ENCODE results near the gene TAF1L. TPM values are rescaled to one million over a fixed set of nuclear protein-coding genes. Genes with fewer than 3 reads are reported as not detected.
"Not testable (repeated sequence)": the region's sequence is repeated elsewhere in the genome, so short reads cannot be mapped to it uniquely, and the experiment has no call there.

Gene TAF1L
- not detected in 2 replicates for total RNA-seq (2014; rRNA removed; shearing (Covaris generic))
- polyA plus RNA-seq (2014; cell fraction: nucleus; rRNA removed): not detected in 2 replicates

- DNase-seq (ENCODE audit: extremely low read depth, low read depth): no peak
Measured at GRCh38 chr9:32635362-32635761, at the start of gene TAF1L. TSS of gene TAF1L (minus strand) at chr9:32635669. CDS start at chr9:32635579, 90 bp downstream.

DNA sequence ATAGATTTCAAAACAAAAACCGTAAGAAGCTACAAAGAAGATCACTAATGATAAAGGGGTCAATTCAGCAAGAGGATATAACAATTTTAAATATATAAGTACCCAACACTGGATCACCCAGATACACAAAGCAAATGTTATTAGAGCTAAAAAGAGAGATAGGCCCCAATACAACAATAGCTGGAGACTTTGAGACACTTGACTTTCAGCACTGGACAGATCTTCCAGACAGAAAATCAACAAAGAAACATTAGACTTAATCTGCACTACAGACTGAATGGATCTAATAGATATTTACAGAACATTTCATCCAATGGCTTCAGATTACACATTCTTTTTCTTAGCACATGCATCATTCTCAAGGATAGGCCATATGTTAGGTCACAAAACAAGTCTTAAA lies 46.3 kb upstream of the TAF1L start:
- no peak for DNase-seq (ENCODE audit: extremely low read depth, low read depth)

- DNase-seq (ENCODE audit: extremely low read depth, low read depth): no peak
Measured at GRCh38 chr9:32677931-32678330, 42.5 kb upstream of the TAF1L start.

GRCh38 chr9:32672469-32672868 lies 37.0 kb upstream of the TAF1L start:
- DNase-seq (ENCODE audit: extremely low read depth, low read depth): no peak

DNA sequence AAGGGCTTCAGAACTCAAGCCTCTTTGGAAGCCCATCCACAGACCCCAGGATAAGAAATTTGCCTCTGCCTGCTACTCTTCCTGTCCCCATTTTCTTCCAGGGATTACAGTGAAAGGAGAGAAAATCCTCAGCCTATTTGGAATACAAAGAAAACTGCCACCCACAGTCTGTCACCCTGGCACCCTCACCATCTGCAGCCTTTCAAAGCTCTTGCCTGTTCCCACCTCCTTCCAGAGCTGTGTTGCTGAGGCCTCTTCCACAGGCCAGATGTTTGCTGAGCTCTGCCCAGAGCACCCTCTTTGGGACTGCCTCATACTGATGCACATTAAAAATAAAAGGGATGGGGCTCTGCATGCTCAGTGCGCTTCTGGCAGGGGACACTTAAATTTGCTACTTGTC lies 35.9 kb upstream of the TAF1L start:
- DNase-seq (ENCODE audit: extremely low read depth, low read depth): no peak

DNA sequence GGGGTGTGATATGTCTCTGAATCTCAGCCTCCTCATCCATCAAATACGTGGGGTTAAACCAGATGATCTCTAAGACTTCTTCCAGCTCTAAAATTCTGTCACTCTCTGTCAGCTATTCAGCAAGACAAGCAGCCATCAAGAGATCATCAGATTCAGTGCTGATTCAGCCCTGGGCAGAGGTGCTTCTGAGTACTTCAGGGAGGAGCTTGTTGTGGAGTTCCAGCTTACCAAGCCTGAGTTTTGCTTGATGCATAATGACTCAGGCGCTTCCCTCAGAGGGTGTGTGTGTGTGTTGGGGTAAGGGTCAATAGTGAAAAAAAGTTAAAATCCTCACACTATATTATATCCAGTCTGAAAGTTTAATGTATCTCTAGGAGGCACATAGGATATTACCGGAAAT lies 29.6 kb upstream of the TAF1L start:
- DNase-seq (ENCODE audit: extremely low read depth, low read depth): no peak

DNA sequence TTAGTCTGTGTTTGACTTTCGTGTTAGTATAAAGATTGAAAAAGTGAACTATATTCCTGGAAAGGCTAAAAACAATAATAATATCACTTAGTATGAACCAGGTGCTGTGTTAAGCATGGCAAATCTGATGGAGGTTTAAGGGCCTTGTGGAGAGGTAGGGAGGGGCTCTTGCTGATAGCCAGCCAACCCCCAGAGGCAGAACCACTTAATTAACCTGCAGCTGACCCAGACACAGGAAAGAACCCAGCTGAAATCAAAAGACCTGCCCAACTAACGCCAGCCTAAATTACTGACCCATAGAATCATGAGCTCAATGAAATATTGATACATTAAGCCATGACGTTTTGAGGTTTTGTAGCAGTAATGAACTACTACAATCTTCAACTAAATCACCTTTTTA lies 28.3 kb upstream of the TAF1L start:
- DNase-seq (ENCODE audit: extremely low read depth, low read depth): no peak

DNA sequence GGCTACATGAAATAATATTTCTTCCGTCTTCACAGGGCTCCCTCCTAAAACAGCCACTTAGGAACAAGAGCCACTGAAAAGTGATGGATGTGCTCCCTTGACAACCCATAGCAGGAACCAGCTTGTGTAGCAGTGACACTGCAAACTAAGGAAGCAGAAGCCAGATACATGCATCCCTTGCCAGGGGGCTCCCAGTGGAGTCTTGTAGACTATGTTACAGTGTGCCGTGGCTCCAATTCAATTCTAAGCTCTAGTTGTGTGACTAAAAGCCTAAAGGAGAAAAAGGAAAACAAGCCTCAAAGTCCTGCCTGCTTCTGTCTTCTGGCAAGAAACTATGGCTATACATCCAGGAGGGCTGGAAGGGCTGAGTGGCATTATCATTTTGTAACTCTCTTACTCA lies 12.2 kb upstream of the TAF1L start:
- DNase-seq (ENCODE audit: extremely low read depth, low read depth): no peak

- no peak for DNase-seq (ENCODE audit: extremely low read depth, low read depth)
Measured at GRCh38 chr9:32644698-32645097, 9.2 kb upstream of the TAF1L start.

DNA sequence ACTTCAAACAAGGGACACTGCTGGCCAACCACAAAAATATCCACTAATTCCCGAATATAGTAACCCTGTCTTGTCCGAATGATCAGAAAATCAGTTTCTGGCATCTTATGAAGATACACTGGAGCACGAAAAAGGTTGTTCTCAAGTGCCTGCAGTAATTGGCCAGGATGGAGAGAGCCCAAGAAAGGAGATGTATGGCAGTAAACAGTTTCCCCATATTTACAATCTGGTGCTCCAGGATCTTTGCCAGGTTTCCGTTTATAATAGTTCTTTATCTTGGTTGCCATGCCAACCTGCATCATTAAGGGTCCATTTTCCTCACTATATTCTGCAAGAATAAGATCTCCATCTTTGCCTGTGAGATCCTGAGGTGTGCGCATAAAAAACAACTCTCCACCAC lies 2.3 kb downstream of the TAF1L start:
- DNase-seq (ENCODE audit: extremely low read depth, low read depth): not testable (repeated sequence)

DNA sequence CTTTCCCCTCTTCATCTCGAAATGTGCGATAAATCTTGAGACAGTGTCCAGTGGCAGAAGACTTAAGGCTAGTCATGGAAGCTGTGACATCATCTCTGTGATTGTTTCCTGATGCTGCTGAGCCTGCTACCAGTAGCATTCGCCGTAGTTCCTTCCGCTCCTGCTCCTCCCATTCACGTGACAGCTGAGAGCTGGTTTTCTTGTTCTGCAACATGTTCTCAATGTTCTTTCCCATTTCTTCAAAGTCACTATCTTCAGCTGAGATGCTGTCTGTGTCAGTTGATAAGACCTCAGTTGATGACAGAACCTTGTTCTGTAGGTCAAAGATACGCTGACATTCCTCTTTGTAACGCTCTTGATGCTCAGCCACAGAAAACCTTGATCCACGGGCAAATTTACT lies 3.5 kb downstream of the TAF1L start:
- DNase-seq (ENCODE audit: extremely low read depth, low read depth): no peak

DNA sequence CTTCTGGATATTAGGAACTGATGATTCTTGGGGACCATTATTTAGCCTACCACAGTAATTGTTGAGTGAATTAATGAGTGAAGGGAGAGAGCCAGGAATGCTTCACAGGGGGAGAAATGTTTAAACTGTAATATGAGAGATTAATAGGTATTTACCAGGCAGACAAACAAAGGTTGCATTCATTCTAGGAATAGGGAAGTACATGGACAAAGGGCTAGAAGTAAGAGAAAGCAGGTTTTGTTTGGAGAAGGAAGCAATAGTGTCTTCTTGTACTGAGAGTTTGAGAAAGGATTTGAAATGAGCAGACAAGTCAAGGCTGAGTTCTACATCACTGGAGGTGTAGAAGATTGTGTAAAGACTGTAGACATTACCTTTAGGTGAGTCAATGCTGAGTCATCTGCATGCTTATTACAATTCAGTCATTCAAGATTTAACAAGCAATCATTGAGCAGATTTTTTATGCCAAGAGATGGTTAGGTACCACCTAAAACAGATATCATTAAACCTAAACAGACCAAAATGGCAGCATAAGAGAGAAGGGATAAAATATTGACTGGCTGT lies 8.0 kb downstream of the TAF1L start:
- DNase-seq (ENCODE audit: extremely low read depth, low read depth): no peak

- DNase-seq (ENCODE audit: extremely low read depth, low read depth): no peak
Measured at GRCh38 chr9:32625320-32625719, 10.1 kb downstream of the TAF1L start.

DNA sequence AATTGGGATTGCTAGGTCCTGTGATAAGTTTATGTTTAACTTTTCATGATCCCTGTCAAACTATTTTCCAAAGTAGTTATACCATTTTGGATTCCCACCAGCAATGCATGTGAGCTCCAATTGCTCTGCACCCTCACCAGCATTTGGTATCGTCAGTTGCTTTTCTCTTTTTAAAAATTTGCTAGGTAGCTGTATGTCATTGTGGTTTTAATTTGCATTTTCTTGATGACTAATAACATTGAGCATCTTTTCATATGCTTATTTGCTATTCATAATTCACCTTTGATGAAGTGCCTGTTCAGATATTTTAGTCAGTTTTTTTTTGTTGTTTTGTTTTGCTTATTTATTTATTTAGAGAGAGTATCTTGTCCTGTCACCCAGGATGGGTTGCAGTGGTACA lies 12.5 kb downstream of the TAF1L start:
- no peak for DNase-seq (ENCODE audit: extremely low read depth, low read depth)

GRCh38 chr9:32618261-32618660 lies 17.2 kb downstream of the TAF1L start:
- DNase-seq (ENCODE audit: extremely low read depth, low read depth): no peak

- DNase-seq (ENCODE audit: extremely low read depth, low read depth): no peak
Measured at GRCh38 chr9:32606811-32607210, 28.7 kb downstream of the TAF1L start.

- no peak for DNase-seq (ENCODE audit: extremely low read depth, low read depth)
Measured at GRCh38 chr9:32603914-32604852, 31.3 kb downstream of the TAF1L start.

DNA sequence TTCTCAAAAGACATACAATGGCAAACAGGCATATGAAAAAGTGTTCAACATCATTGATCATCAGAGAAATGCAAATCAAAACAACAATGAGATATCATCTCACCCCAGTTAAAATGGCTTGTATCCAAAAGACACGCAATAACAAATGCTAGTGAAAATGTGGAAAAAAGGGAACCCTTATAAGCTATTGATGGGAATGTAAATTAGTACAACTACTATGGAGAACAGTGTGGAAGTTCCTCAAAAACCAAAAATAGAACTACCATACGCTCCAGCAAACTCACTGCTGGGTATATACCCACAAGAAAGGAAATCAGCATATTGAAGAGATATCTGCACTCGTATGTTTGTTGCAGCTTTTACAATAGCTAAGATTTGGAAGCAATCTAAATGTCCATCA lies 36.4 kb downstream of the TAF1L start:
- not testable (repeated sequence) for DNase-seq (ENCODE audit: extremely low read depth, low read depth)

GRCh38 chr9:32596936-32597335 lies 38.5 kb downstream of the TAF1L start:
- DNase-seq (ENCODE audit: extremely low read depth, low read depth): no peak

GRCh38 chr9:32596096-32596865 lies 39.2 kb downstream of the TAF1L start:
- DNase-seq (ENCODE audit: extremely low read depth, low read depth): no peak

DNA sequence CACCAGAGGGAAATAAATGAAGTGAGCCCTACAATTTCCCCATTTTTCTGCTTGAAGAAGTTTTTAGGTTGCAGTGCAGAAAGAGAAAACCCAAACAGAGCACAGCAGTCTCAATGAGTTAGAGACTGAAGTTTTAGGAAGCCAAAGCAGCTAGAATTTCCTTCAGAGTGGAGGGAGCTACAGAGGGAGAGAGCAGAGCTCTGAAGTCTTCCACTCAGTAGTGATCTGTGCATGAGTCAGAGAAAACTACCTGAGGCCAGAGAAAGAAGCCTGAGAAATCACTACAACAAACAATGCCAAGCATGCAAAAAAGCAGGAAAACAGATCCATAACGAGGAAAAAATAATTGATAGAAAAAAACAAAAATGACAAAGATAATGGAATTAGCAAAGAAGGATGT lies 44.6 kb downstream of the TAF1L start:
- no peak for DNase-seq (ENCODE audit: extremely low read depth, low read depth)

Data from NCI-H460 (cell line).